Erythroblast (primary cell): ENCODE data around the gene ATXN7L1.

Experiments used
- GATA1 ChIP-seq: IDR thresholded peaks from 2 replicates; pipeline ENCODE4 v1.6.1; 2011; ENCODE audit warnings: low read depth, mild to moderate bottlenecking, control low read depth, low read length, moderate library complexity
- POLR2A ChIP-seq: IDR thresholded peaks from 2 replicates; pipeline ENCODE4 v1.6.1; 2011; ENCODE audit warnings: mild to moderate bottlenecking, low read length

DNA sequence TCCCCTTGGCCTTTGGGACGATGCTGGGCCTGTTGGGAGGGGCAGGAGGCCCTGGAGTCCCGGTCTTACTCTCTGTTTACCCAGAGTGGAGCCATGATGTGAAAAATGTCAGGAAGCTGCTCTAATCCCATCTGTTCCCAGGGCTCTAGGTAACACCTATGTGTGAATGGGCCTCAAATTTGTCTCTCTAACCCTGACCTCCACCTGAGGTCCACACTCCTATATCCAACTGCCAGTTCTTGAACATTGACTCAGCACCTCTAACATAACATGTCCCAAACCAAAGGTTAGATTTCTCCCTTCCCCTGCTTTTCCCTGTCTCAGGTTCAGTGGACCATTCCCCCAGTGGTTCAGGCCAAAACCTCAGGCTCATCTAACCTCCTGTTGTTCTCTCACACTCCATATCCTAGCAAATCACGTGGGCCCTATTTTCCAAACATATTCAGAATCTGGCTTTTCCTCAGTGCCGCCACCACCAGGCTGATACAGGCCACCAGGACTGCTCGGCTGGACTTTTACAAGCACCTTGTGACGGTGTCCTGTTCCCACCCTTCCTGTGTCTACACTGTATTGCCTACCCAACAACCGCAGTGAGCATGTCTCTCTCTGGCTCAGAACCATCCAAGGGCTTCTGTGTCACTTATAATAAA lies 130.6 kb downstream of the ATXN7L1 start:
- TF ChIP-seq POLR2A = no peak
- no peak for TF ChIP-seq GATA1
